IMR-90 (cell line): ENCODE results near the gene NAMPT. TPM values are rescaled to one million over a fixed set of nuclear protein-coding genes. Genes with fewer than 3 reads are reported as not detected.

Experiments used
- ATAC-seq: fragments of 200-7000 bp; cut with Tn5 transposase; 2 replicates; pipeline ENCODE4 v1.9.1; 2020; ENCODE audit warnings: low read depth, mild to moderate bottlenecking, moderate library complexity
- BruUV-seq: library from RNA; stranded (reverse); fragments of 400-500 nt; replicated peaks from 2 replicates; lab custom pipeline; 2021; lab: Mats Ljungman, UMichigan
- CTCF ChIA-PET: fragments of 300-600 bp; formaldehyde crosslinking; extraction: SDS; loops from one replicate; lab custom pipeline; 2021; ENCODE audit warnings: antibody characterized with exemption; lab: Yijun Ruan, JAX
- POLR2A ChIA-PET: fragments of 300-600 bp; sonication (Branson Sonifier 250); formaldehyde crosslinking; loops from one replicate; lab custom pipeline; 2022; ENCODE audit warnings: antibody characterized with exemption; ENCODE audit not compliant: unreplicated experiment; lab: Charles Lee
- DNase-seq: peaks from one replicate; pipeline ENCODE4 v3.0.0; 2013
- H2AFZ ChIP-seq: replicated peaks from 2 replicates; pipeline ENCODE3; 2013; ENCODE audit warnings: low read length, mild to moderate bottlenecking; ENCODE audit not compliant: poor library complexity
- H2AK5ac ChIP-seq: 2 replicates; pipeline ENCODE4 v1.6.1; 2013; ENCODE audit warnings: low read depth, low read length, inconsistent platforms
- H2AK9ac ChIP-seq: replicated peaks from 2 replicates; pipeline ENCODE3; 2013; ENCODE audit warnings: mild to moderate bottlenecking, low read depth, low read length, moderate library complexity; ENCODE audit not compliant: poor library complexity
- H2BK120ac ChIP-seq: 2 replicates; pipeline ENCODE4 v1.6.1; 2013; ENCODE audit warnings: low read depth, low read length, inconsistent platforms
- H2BK15ac ChIP-seq: 3 replicates; pipeline ENCODE4 v1.6.1; 2013; ENCODE audit warnings: low read depth, low read length, inconsistent platforms
- H2BK20ac ChIP-seq: 2 replicates; pipeline ENCODE4 v1.6.1; 2013; ENCODE audit warnings: low read depth, mild to moderate bottlenecking, inconsistent platforms, low read length, moderate library complexity
- H2BK5ac ChIP-seq: 2 replicates; pipeline ENCODE4 v1.6.1; 2013; ENCODE audit warnings: mild to moderate bottlenecking, low read depth, low read length, inconsistent platforms; ENCODE audit not compliant: poor library complexity, severe bottlenecking
- H3K14ac ChIP-seq: replicated peaks from 2 replicates; pipeline ENCODE4 v1.6.1; 2013; ENCODE audit warnings: low read depth, low read length, inconsistent platforms
- H3K18ac ChIP-seq: 2 replicates; pipeline ENCODE4 v1.6.1; 2013; ENCODE audit warnings: low read depth, low read length, control low read depth
- H3K23ac ChIP-seq: 2 replicates; pipeline ENCODE4 v1.6.1; 2013; ENCODE audit warnings: low read depth, low read length, inconsistent platforms
- H3K27ac ChIP-seq: 2 replicates; pipeline ENCODE4 v1.5.1; 2013; ENCODE audit warnings: mild to moderate bottlenecking, control low read depth, low read length; ENCODE audit not compliant: insufficient read depth
- H3K27me3 ChIP-seq: 2 replicates; pipeline ENCODE4 v1.6.1; 2013; ENCODE audit warnings: low read length; ENCODE audit not compliant: control insufficient read depth, insufficient read depth
- H3K36me3 ChIP-seq: 2 replicates; pipeline ENCODE4 v1.6.1; 2013; ENCODE audit warnings: low read length, mixed read lengths; ENCODE audit not compliant: control insufficient read depth, insufficient read depth
- H3K4ac ChIP-seq: 2 replicates; pipeline ENCODE4 v1.6.1; 2013; ENCODE audit warnings: low read depth, low read length, inconsistent platforms
- H3K4me1 ChIP-seq: 2 replicates; pipeline ENCODE4 v1.6.1; 2013; ENCODE audit warnings: low read length, mixed read lengths; ENCODE audit not compliant: control insufficient read depth, insufficient read depth
- H3K4me2 ChIP-seq: 2 replicates; pipeline ENCODE4 v1.6.1; 2013; ENCODE audit warnings: low read depth, mild to moderate bottlenecking, control low read depth, low read length, moderate library complexity
- H3K4me3 ChIP-seq: 2 replicates; pipeline ENCODE4 v1.5.1; 2013; ENCODE audit warnings: low read depth, mild to moderate bottlenecking, control low read depth, low read length, moderate library complexity; ENCODE audit not compliant: insufficient read depth
- H3K56ac ChIP-seq: 2 replicates; pipeline ENCODE4 v1.6.1; 2013; ENCODE audit warnings: low read length, inconsistent platforms; ENCODE audit not compliant: insufficient read depth; ENCODE audit errors: extremely low read depth
- H3K79me1 ChIP-seq, 2 experiments: 2 replicates each; pipeline ENCODE4 v1.6.1; 2013; ENCODE audit warnings: low read length in 2 of 2, inconsistent platforms in 1 of 2, low read depth in 1 of 2
- H3K9ac ChIP-seq: 2 replicates; pipeline ENCODE4 v1.6.1; 2013; ENCODE audit warnings: low read depth, low read length, control low read depth
- H3K9me1 ChIP-seq: 2 replicates; pipeline ENCODE4 v1.6.1; 2013; ENCODE audit warnings: low read length, inconsistent platforms; ENCODE audit not compliant: insufficient read depth
- H3K9me3 ChIP-seq: 2 replicates; pipeline ENCODE4 v1.6.1; 2013; ENCODE audit warnings: low read length; ENCODE audit not compliant: control insufficient read depth, insufficient read depth
- H4K20me1 ChIP-seq: 2 replicates; pipeline ENCODE4 v1.6.1; 2013; ENCODE audit warnings: low read length, inconsistent platforms; ENCODE audit not compliant: insufficient read depth
- H4K5ac ChIP-seq: 2 replicates; pipeline ENCODE4 v1.6.1; 2013; ENCODE audit warnings: mild to moderate bottlenecking, low read depth, low read length, control low read depth
- H4K8ac ChIP-seq, 2 experiments: 2 replicates each; pipeline ENCODE4 v1.6.1; 2013; ENCODE audit warnings: low read depth in 2 of 2, low read length in 2 of 2, control low read depth in 1 of 2, inconsistent platforms in 1 of 2
- H4K91ac ChIP-seq: 2 replicates; pipeline ENCODE4 v1.6.1; 2013; ENCODE audit warnings: low read depth, low read length, inconsistent platforms; ENCODE audit not compliant: insufficient read depth
- BHLHE40 ChIP-seq: fragments of 150-350 bp; IDR thresholded peaks from 2 replicates; pipeline ENCODE4 v1.6.1; 2016; ENCODE audit warnings: mild to moderate bottlenecking, low read depth, low read length
- CHD1 ChIP-seq: IDR thresholded peaks from 2 replicates; pipeline ENCODE4 v1.6.1; 2012; ENCODE audit warnings: low read depth, low read length, improper control_type of control experiment
- FOS ChIP-seq: fragments of 150-350 bp; IDR thresholded peaks from 2 replicates; pipeline ENCODE4 v1.6.1; 2016; ENCODE audit warnings: low read depth, low read length
- MAFK ChIP-seq: IDR thresholded peaks from 2 replicates; pipeline ENCODE4 v1.6.1; 2012; ENCODE audit warnings: low read depth, low read length, improper control_type of control experiment
- MXI1 ChIP-seq: IDR thresholded peaks from 2 replicates; pipeline ENCODE4 v1.6.1; 2012; ENCODE audit warnings: low read depth, mild to moderate bottlenecking, low read length, moderate library complexity, borderline replicate concordance
- POLR2A ChIP-seq: IDR thresholded peaks from 2 replicates; pipeline ENCODE4 v1.6.1; 2012; ENCODE audit warnings: mild to moderate bottlenecking, low read depth, low read length
- RFX5 ChIP-seq: IDR thresholded peaks from 2 replicates; pipeline ENCODE4 v1.8.0; 2012; ENCODE audit warnings: low read depth, mild to moderate bottlenecking, low read length, moderate library complexity
- WGBS, 2 experiments: methylation state at CpG; one replicate each; pipeline versions ENCODE4 v1.1.5 to v1.1.7; 2013; ENCODE audit warnings: missing lambda C conversion rate in 2 of 2; ENCODE audit not compliant: insufficient read length in 1 of 2; ENCODE audit errors: extremely low coverage in 2 of 2; 5-methylcytosine and 5-hydroxymethylcytosine counted together
- dilution Hi-C: fragments of 300-500 bp; cut with HindIII; formaldehyde crosslinking; loops from one replicate; pipeline ENCODE4 v1.14.3; 2018; ENCODE audit warnings: low sequenced_read_pairs; ENCODE audit not compliant: unreplicated experiment
- in situ Hi-C: fragments of 300-500 bp; cut with MboI; formaldehyde crosslinking; loops from 3 replicates; pipeline ENCODE4 v1.14.3; 2019; ENCODE audit warnings: low sequenced_read_pairs, inconsistent platforms, mixed read lengths
- intact Hi-C: fragments of 100-400 bp; cut with micrococcal nuclease; formaldehyde crosslinking; loops from 2 replicates; pipeline ENCODE4 v1.10.0; 2022
- polyA plus RNA-seq, 3 experiments: library from polyadenylated mRNA; depleted of rRNA; stranded (reverse); fragments of >200 nt; gene quantifications; 2 replicates each; pipeline ENCODE4 v1.2.3, GENCODE V29; 2012; ENCODE audit warnings: low replicate concordance in 1 of 3
- total RNA-seq: library from RNA; depleted of rRNA; stranded (reverse); fragments of >200 nt; gene quantifications from 2 replicates; pipeline ENCODE4 v1.2.3, GENCODE V29; 2012
- TF ChIP-seq, protein P1 (sequence below): fragments of 150-350 bp; IDR thresholded peaks from 2 replicates; pipeline ENCODE4 v1.6.1; 2016; ENCODE audit warnings: low read depth, mild to moderate bottlenecking, low read length, moderate library complexity, borderline replicate concordance

NAMPT gene
- total and polyA plus RNA-seq, 2 of the 4 experiments (the other 2 are of a cell fraction) = 13.3 to 31.7 TPM

DNA sequence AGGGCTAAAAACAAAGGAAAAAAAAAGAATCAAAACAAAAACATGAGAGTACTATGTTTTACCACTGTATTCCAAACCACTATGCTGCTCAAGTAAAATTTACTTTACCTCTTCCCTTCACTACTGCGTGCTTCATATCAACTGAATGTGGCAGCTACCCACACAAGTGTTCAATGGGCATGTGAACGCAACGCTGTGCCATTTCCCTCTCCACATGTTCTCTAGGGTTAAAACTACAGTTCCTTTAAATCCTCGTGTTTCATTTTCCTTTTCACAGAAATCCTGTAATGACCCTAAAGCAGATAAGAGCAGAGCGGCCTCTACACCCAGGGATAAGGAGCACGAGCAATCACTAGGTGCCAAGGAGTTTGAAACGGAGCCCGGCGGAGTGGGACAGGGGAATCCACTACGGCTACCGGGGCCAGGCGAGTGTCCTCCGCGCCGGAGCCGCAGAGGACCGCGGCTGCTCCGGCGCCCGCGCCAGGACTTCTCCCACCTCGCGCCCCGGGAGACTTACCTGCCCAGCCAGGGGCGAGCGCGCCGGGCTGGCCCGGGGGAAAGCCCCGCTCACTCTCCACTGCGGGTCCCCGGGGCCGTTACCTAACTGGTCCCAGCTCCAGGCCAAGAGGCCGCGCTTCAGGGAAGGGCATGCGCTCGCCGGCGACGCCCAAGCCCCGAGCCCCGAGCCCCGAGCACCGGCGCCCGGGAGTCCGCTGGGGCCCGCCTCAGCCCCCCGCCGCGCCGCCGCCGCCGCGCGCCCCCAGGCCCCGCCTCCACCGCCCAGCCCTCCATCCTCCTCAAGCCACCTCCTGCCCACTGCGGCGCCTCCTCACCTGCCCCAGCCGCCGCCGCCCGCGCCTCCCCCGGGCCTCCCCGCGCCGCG, 711 bp downstream of the NAMPT start:
- dilution Hi-C loops = no loop called here
- Histone ChIP-seq H3K4me3 (peak overlapping the region; percentile 96), H3K9me1 (peaks cover 2% of the 10 kb centered on the region; the same call in 1 of the 2 replicates), H4K20me1 (peaks cover 14% of the 10 kb centered on the region; the same call in 1 of the 2 replicates), H3K4me1 (no peaks in the 10 kb centered on the region), H3K56ac (peak overlapping the region; percentile 39; the same call in 1 of the 2 replicates), H2BK20ac (no peak overlapping the region), H3K4ac (peak overlapping the region; percentile 42; the same call in 1 of the 2 replicates), H3K27ac (peak overlapping the region; percentile 55), H2AK9ac (peak overlapping the region; percentile 83), H4K8ac (peak overlapping the region; percentile 2 to 56; a peak in 1 of 4 replicates), H2BK5ac (peak overlapping the region; percentile 40), H2AK5ac (peak overlapping the region; percentile 9; the same call in 1 of the 2 replicates), H3K27me3 (no peaks in the 10 kb centered on the region), H3K36me3 (no peaks in the 10 kb centered on the region), H3K18ac (peak overlapping the region; percentile 5; the same call in 1 of the 2 replicates), H3K9ac (peak overlapping the region; percentile 77), H3K9me3 (no peaks in the 10 kb centered on the region), H3K14ac (peak overlapping the region; percentile 69), H3K4me2 (peak overlapping the region; percentile 66), H3K23ac (peak overlapping the region; percentile 49), H4K91ac (no peak overlapping the region), H2AFZ (peak overlapping the region; percentile 90), H4K5ac (no peak overlapping the region), H2BK120ac (no peak overlapping the region), H2BK15ac (no peak overlapping the region; the same call in 2 of the 3 replicates), H3K79me1 (peaks cover 14 to 35% of the 10 kb centered on the region in 2 experiments)
- ChIA-PET CTCF (interaction anchor here (0.6 to 1.1 kb wide), 2 partner anchors 35 to 115 kb away, joined by 3 read pairs; no protein-coding TSS in a partner anchor), POLR2A (interaction anchor here (0.6 kb wide), 1 partner anchor 484 kb away, joined by 5 read pairs; no protein-coding TSS in a partner anchor)
- intact Hi-C loops = loop anchor here (2.0 kb wide), 4 partner anchors 63 to 377 kb away; partner anchors contain the start of gene CCDC71L
- TF ChIP-seq FOS (no peak), MXI1 (peak; percentile 71; the same call in 1 of the 2 replicates), RFX5 (no peak), BHLHE40 (no peak), CHD1 (no peak; the same call in none of the 2 replicates), POLR2A (peak; percentile 38; the same call in 1 of the 2 replicates), MAFK (no peak)
- TF ChIP-seq, protein P1, sequence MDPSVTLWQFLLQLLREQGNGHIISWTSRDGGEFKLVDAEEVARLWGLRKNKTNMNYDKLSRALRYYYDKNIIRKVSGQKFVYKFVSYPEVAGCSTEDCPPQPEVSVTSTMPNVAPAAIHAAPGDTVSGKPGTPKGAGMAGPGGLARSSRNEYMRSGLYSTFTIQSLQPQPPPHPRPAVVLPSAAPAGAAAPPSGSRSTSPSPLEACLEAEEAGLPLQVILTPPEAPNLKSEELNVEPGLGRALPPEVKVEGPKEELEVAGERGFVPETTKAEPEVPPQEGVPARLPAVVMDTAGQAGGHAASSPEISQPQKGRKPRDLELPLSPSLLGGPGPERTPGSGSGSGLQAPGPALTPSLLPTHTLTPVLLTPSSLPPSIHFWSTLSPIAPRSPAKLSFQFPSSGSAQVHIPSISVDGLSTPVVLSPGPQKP = no peak
- DNase-seq = peak; percentile 37
- BruUV-seq = no TSS peak
- 2% methylated on average over 10 of the region's 72 CpGs; no CpG with 5 or more reads in 1 of the 2 experiments for WGBS, 2 experiments
- peak; percentile 55 for ATAC-seq
- in situ Hi-C loops = no loop called here
